Activated T-helper 1 cell treated with anti-CD3 and anti-CD28 coated beads, Interleukin-2, amount 50 U/mL, for 16 hours (primary cell): ENCODE results near the gene PRR12.
A peak's percentile ranks its signal among the peaks of the same experiment; 100 is the strongest.

Experiments used
- DNase-seq, 2 donors: peaks; one replicate each; pipeline ENCODE4 v3.0.0-alpha.2; 2020; ENCODE audit warnings: low read depth in 1 of 2, low spot score in 1 of 2

The PRR12 gene, protein sequence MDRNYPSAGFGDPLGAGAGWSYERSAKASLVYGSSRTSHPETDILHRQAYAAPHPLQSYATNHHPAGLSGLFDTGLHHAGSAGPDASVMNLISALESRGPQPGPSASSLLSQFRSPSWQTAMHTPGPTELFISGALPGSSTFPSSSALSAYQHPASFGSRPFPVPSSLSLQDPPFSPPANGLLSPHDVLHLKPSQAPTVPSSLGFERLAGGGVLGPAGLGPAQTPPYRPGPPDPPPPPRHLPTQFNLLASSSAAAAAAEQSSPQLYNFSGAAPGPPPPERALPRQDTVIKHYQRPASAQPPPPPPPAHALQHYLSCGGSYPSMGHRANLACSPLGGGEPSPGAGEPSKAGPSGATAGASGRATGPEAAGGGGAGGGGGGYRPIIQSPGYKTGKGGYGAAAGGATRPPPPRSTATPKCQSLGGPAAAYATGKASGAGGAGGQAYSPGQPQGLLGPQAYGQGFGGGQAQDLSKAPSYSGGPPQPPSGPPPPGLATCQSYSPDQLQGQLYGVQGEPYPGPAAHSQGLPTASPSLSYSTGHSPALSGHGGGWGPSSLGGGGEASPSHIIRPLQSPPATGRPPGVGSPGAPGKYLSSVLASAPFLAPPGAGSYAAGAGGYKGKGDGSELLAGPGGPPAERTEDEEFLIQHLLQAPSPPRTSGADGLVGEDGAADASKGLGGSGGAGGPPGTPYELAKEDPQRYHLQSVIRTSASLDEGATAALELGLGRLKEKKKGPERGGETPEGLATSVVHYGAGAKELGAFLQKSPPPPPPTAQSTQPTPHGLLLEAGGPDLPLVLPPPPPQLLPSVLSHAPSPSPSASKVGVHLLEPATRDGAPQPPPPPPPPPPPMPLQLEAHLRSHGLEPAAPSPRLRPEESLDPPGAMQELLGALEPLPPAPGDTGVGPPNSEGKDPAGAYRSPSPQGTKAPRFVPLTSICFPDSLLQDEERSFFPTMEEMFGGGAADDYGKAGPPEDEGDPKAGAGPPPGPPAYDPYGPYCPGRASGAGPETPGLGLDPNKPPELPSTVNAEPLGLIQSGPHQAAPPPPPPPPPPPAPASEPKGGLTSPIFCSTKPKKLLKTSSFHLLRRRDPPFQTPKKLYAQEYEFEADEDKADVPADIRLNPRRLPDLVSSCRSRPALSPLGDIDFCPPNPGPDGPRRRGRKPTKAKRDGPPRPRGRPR (N-terminal part only)

GRCh38 chr19:49590971-49591730, at the start of gene PRR12:
PRR12 (plus strand) TSS chr19:49591182; CDS start chr19:49591655, 473 bp downstream.
- peak; percentile 39 to 61 for DNase-seq

- DNase-seq, result no peak
These were observed 49.1 kb upstream of the PRR12 start for GRCh38 chr19:49541914-49542313.

- no peak for DNase-seq
These were observed 48.5 kb upstream of the PRR12 start for GRCh38 chr19:49542446-49542845.

GRCh38 chr19:49543032-49543431, 48.0 kb upstream of the PRR12 start:
- DNase-seq, result no peak

DNA sequence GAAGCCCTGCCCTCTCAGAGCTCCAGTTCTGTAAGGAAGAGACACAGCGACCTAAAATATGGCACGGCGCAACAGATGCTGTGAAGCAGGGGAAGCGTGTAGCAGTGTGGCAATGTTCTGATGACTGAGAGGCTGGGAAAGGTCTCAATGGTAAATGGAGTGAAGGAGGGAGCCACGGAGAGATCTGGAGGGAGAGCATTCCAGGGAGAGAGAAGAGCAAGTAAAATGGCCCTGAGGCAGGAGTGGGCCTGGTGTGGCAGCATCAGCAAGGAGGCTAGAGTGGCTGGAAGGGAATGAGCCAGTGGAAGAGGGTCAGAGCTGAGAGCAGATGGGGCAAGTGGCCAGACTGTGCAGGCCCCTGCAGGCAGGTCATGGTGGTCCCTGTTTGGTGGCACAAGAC, 46.8 kb upstream of the PRR12 start:
- no peak for DNase-seq

DNA sequence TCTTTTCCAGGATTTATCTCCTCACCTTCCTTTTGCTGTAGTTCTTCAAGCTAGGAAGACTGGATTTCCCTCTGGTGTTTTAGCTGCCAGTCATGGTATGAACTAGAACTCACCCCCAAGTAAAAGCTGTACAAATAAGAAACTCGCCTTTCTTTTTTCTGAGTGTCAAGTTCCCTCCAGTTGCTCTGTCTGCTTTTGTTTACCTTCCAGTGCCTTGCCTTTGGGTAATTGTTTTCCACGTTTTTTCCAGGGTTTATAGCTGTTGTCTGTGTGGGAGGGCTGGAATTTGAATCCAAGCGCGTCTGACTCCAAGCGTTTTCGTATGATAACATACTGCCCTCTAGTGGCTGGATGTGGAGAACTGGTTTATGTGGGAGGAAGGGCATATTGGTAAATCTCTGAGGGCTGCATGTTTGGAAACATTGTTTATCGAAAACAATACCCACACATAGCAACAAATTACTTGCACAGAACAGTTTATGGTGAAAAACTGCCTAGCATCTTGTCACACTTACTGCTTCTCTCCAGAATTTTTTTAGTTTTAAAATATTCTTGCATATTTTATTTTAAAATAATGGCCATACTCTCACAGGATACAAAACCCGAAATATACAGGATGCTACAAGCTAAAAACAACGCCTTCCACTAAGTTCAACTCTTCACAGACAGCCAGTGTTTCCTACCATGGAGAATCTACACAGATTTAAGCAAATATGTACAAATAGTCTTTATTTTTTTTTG, 44.0 kb upstream of the PRR12 start:
- peak in 1 of 2 donors; percentile 40 for DNase-seq

GRCh38 chr19:49549045-49549444, 41.9 kb upstream of the PRR12 start:
- no peak for DNase-seq

DNA sequence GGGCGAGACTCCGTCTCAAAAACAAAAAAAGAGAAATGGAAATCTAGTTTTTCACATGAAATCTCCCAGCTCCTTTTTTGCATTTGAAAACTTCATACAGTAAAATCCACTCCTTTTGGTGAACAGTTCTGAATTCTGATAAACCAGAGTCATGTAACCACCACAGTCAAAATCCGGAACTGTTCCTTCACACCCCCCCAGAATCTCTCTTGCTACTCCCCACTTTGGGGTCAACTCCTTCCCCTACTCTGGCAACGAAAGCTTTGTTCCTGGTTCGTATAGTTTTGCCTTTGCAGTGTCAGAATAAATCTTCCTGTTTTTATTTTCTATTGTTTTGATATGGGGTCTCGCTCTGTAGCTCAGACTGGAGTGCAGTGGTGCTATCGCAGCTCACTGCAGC, 39.5 kb upstream of the PRR12 start:
- DNase-seq, result no peak

DNA sequence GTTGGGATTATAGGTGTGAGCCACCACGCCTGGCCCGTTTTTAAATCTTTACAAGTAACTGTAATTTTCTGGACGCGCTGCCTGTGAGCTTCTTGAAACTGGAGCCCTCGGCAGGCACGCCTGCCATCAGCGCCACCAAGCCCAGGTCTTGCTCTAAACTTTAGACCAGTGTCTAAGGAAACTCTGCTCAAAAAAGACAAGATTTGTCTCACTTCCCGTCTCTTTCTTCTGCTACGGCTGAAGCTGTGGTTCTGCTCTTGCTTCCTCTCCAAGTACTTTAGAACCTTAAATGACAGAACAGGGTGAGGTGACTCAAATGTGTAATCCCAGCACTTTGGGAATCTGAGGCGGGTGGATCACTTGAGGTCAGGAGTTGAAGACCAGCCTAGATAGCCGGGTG, 38.2 kb upstream of the PRR12 start:
- DNase-seq, result no peak

GRCh38 chr19:49553451-49554271, 37.3 kb upstream of the PRR12 start:
- peak in 1 of 2 donors; percentile 37 for DNase-seq

DNA sequence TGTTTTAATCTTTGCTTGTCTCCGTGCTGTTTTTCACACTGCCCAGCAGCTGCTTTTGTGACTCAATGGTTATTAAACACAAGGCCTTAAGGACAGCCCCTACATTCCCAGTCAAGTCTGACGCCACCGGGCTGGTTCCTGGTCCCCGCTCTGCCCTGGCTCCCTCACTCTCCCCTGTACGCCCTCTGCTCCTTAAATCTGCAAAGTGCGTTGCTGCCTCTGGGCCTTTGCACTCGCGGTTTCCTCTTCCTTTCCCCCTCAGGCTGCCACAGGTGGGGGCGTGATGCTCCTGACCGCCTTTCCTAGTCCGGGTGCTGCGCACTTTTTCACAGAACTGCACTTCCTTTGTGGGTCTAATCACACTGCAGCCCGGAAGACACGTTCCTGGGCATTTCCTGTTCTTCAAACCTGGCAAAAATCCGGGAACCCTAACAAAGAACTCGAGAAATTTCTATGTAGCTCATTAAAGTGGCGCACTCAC, 36.2 kb upstream of the PRR12 start:
- no peak for DNase-seq

DNA sequence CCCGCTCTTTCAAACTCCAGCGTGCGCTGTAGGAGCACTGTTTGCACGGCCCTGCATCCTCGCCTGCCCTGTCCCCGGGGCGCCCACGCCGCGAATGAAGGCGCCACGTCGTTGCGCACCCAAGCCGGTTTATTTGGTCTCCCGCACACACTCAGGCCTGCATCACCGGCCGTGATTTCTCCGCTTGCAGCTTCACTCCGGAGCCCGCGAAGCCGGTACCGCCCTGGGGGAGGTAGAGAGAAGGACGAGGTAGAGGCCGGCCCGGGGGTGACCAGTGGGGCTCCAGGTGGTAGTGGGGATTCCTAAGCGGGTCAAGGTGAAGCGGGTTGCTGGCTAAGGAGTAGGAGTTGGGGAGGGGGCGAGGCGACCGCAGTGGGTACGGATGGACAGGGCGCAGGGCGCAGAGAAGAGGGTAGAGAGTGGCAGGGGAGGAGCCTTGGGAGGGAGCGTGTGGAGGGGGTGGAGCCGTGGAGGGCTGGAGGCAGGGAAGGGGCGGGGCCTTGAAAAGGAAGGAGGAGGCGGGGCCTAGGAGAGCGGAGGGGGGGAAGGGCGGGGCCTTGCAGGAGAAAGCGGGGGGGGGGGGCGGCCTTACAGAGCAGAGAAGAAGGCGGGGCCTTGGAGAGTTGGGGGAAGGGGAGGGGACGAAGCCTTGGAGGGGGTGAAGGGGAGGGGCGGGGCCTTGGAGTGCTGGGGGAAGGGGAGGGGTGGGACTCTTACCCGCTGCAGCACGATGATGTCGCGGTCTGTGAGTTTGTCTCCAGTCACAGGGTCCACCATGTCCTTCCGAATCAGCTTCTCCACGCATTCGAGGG, 35.2 kb upstream of the PRR12 start:
- DNase-seq, result peak in 1 of 2 donors; percentile 55

DNA sequence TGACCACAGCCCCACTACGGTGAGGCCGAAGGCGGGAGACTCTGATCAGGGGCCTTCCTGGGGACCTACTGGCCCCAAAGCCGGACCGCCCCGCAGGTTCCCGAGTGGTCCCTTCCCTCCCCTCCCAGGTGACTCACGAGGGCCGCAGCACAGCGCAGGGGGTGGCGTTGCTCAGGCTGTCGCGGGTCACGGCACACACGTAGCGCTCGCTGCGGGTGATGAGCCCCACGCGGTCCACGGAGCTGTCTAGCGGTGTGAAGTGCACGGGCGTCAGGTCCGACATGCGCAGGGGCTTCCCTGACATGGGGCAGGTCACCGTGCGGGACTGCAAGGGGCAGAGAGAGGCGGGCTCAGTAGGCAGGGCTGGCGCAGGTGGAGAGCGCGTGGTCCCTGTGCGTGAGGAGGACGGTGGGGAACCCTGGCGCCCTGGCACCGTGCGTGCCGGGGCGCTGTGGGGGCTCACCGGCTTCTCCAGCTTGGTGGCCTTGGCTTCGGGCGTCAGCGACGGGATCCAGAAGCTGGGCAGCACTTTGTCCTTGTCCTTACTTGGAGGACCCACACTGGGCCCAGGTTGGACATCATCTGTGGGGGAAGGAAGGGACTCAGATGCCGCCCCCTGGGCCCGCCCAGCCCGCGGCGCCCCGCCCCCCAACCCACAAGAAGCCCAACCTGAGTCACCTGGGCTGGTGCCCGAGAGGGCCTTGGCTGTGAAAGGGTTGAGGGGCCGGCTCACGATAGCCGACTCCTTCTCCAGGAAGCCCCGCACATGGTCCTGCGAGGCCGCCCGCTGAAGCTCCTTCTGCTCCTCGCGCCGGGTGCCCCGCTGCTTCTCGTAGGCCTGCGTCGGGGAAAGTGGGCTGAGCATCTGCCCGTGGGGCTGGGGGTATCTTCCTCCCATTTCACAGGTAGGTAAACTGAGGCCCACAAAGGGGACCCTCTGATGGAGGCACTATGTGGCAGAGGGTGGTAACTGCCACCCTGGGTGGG, 34.3 kb upstream of the PRR12 start:
- no peak for DNase-seq

DNA sequence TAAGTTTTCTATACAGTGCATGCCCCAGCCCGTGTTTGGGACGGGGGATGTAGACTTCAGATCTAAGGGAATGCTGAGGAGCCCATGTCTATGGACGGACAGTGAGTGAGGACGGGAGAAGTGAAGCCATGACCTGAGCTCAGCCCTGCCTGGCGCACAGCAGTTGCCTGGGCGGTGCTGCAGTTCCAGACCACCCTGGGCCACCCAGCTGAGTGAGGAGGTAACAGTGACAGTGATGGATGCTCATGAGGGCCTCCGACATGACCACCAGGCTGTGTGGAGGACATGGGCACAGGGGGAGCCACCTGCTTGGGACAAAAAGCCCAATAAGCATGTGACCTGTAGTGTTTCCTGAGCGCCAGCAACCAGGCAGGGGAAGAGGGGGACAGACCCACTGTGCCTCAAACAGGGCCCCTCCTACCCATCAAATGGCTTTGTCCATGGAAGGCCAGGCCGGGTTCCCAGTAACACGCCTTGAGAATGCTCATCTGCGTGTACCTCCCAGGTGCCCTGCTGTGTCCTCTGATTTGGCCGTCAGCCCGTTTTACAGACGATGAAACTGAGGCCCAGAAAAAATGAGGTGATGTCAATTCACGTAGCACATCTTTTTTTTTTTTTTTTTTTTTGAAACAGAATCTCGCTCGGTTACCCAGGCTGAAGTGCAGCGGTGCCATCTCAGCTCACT, 33.2 kb upstream of the PRR12 start:
- no peak for DNase-seq

DNA sequence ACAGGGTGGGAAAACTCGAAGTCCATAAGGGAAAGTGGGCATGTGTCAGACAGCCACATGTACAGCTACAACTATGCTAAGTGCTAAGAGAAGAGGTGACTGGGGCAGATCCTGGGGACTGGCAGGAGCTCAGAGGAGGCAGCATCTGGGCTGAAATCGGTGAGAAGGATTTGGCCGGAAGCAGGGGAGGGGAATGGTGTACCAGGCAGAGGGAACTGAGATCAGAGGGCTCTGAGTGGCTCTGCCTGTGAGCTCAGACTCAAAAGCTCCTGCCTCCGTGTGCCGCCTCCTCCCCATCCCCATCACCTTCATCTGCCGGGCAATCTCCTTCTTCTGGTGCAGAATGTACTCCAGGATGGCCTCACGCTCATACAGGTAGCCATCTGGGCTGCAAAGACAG, 32.4 kb upstream of the PRR12 start:
- DNase-seq, result no peak

DNA sequence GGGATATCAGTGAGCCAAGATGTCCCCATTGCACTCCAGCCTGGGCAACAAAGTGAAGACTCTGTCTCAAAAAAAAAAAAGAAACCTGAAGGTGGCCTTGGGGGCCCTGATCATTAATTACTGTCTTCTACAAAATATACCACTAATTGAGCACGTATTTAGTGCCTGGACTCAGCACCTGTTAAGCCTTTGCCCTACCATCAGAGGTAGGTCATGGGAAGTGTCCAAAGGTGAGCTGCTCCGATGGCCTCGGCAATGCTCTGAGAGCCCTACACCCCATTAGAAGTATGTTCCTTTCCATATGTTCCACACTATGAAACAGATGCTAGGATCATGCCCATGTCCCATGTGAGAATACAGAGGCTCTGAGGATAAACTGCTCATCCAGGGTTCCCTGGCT, 31.5 kb upstream of the PRR12 start:
- DNase-seq, result no peak
